ENCODE data around the gene MRPL50.
A peak's percentile ranks its signal among the peaks of the same experiment; 100 is the strongest.

The MRPL50 gene

GRCh38 chr9:101398068-101398929 lies at the start of gene MRPL50, which contains the start of gene ZNF189:
Gene MRPL50 (minus strand): TSS chr9:101398618. CDS start chr9:101398592, 26 bp downstream.
Gene ZNF189 (plus strand): TSS chr9:101398851. CDS start chr9:101399157, 306 bp downstream.
- ChIA-PET CTCF (interaction anchor here (1.0 to 2.0 kb wide), 2 partner anchors 10 to 51 kb away, joined by 6 to 9 read pairs; no protein-coding TSS in a partner anchor), POLR2A (ENCODE audit: low non-redundant PET) (interaction anchor here (0.5 to 1.0 kb wide), 2 partner anchors 9 to 1614 kb away, joined by 3 to 6 read pairs; no protein-coding TSS in a partner anchor)
- TF ChIP-seq CTCF (conservative IDR thresholded peaks at IDR 0.05; ENCODE audit: low read depth) = no peak
- DNase-seq (ENCODE audit: low spot score) = peak; percentile 100
- H3K27ac ChIP-seq = peak within 1 kb of the TSS; percentile 76

GRCh38 chr9:101446732-101447131 lies 48.3 kb upstream of the MRPL50 start:
- DNase-seq (ENCODE audit: low spot score) = no peak
- TF ChIP-seq CTCF (conservative IDR thresholded peaks at IDR 0.05; ENCODE audit: low read depth) = no peak
- POLR2A ChIA-PET (ENCODE audit: low non-redundant PET) = no interaction called here
- CTCF ChIA-PET = interaction anchor here (1.2 kb wide), 1 partner anchor 15 kb away, joined by 4 read pairs; no protein-coding TSS in a partner anchor
- H3K27ac ChIP-seq = no peak overlapping the region

- POLR2A ChIA-PET (ENCODE audit: low non-redundant PET) = no interaction called here
- TF ChIP-seq CTCF (conservative IDR thresholded peaks at IDR 0.05; ENCODE audit: low read depth) = no peak
- CTCF ChIA-PET = interaction anchor here (0.7 to 1.2 kb wide), 3 partner anchors 13 to 567 kb away, joined by 3 to 4 read pairs (median 3); no protein-coding TSS in a partner anchor
- no peak for DNase-seq (ENCODE audit: low spot score)
- H3K27ac ChIP-seq = no peak overlapping the region
Measured at GRCh38 chr9:101445353-101446029, 47.1 kb upstream of the MRPL50 start.

- CTCF ChIA-PET = no interaction called here
- DNase-seq (ENCODE audit: low spot score) = no peak
Measured at GRCh38 chr9:101443364-101443771, 45.0 kb upstream of the MRPL50 start.

GRCh38 chr9:101442736-101443135 lies 44.3 kb upstream of the MRPL50 start:
- DNase-seq (ENCODE audit: low spot score) = no peak
- TF ChIP-seq CTCF (conservative IDR thresholded peaks at IDR 0.05; ENCODE audit: low read depth) = no peak
- ChIA-PET CTCF (no interaction called here), POLR2A (ENCODE audit: low non-redundant PET) (no interaction called here)
- no peak overlapping the region for H3K27ac ChIP-seq

More at GRCh38 chr9:101443364-101443771, 45.0 kb upstream of the MRPL50 start:
- POLR2A ChIA-PET (ENCODE audit: low non-redundant PET) = no interaction called here
- no peak overlapping the region for H3K27ac ChIP-seq
- no peak for TF ChIP-seq CTCF (conservative IDR thresholded peaks at IDR 0.05; ENCODE audit: low read depth)

GRCh38 chr9:101442318-101442717 lies 43.9 kb upstream of the MRPL50 start:
- no peak for DNase-seq (ENCODE audit: low spot score)
- ChIA-PET CTCF (no interaction called here), POLR2A (ENCODE audit: low non-redundant PET) (no interaction called here)
- H3K27ac ChIP-seq = no peak overlapping the region
- no peak for TF ChIP-seq CTCF (conservative IDR thresholded peaks at IDR 0.05; ENCODE audit: low read depth)

All from RWPE1 (cell line).